ENCODE data around the gene SLC22A2.
"Not testable (repeated sequence)": the region's sequence is repeated elsewhere in the genome, so short reads cannot be mapped to it uniquely, and the experiment has no call there.

Gene SLC22A2
- 0 to 0.37 (median 0) reads per million in 4 experiments for total RNA-seq

- DNase-seq: no peak
Observed at GRCh38 chr6:160258346-160259142, at the start of gene SLC22A2. Gene SLC22A2, minus strand, starts transcription at chr6:160258821. Its CDS starts 64 bp downstream, at chr6:160258757.

GRCh38 chr6:160305926-160306713 is 47.5 kb upstream of the SLC22A2 start:
- DNase-seq: no peak

GRCh38 chr6:160303806-160304205 is 45.2 kb upstream of the SLC22A2 start:
- DNase-seq: no peak

GRCh38 chr6:160302431-160303082 is 43.9 kb upstream of the SLC22A2 start:
- not testable (repeated sequence) for DNase-seq

- no peak for DNase-seq
Observed at GRCh38 chr6:160301339-160301738, 42.7 kb upstream of the SLC22A2 start.

GRCh38 chr6:160300076-160300695 is 41.6 kb upstream of the SLC22A2 start:
- no peak for DNase-seq

DNA sequence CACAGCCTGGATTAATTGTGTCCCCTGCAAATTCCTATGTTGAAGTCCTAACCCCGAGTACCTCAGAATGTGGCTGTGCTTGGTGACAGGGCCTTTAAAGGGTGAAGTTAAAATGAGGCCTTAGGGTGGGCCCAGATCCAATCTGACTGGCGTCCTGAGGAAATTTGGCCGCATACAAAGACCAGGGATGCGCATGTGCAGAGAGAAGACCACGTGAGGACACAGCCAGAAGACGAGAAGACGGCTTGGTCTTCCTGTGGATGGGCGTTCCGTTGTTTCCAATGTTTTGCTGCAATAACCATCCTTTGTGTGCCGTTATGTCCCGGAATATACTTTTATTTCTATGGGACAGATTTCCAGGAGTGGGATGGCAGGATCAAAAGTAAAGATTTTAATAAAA is 40.9 kb upstream of the SLC22A2 start:
- DNase-seq: no peak

DNA sequence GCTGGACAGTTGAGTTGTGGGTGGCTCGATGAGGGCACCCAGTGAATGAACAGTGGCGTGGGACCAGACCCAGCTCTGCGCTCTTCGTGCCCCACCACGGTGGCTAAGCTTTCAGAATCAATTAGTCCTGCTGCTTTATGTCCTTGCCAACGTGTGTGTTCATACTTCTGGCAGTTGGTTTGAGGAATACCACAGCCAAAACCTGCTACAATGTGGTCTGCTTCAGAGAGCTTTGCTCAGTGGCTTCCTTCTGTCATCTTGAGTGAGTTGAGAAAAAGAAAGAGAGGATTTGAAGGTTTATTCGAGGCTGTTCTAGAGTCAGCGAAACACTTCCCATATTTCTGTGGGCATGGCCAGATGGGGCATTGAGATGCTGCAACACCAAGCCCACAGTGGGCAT is 39.5 kb upstream of the SLC22A2 start:
- no peak for DNase-seq

DNA sequence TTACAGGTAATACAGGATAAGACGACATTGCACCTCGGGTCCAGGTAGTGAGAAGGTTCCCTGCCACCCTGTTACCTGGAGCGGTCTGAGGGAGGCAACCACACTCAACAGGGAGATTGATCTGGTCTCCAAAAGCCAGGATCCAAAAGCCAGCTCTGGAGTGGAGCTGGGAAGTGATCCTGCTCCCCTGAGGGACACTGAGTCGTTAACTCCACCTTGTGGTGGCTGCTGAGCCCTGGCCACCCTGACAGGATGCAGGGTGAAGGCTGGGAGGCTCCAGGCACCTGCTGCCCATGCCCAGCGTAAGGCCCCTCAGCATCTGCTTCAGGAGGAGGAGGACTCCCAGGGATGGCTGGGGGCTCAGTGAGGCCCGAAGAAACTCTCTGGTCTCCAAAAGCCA is 38.7 kb upstream of the SLC22A2 start:
- DNase-seq: no peak

DNA sequence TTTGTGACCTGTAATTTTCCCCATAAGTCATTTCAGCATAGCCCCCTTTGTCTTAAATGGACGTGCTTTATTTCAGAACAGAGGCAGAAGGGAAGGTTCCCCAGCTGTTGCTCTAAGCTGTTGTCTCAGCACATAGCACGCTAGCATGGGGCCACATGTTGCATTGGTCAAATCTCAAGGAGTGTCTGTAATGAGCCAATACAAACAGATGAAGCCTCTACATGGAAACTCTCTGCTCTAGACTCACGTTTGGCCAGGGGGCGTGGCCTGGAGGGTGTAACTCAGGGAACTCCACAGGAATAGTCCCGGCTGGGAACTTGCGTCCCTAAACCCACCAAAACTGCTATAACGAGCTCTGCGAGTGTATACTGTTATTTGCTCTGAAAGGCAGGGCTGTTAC is 35.2 kb upstream of the SLC22A2 start:
- no peak for DNase-seq

- no peak for DNase-seq
Observed at GRCh38 chr6:160285541-160286105, 27.0 kb upstream of the SLC22A2 start.

GRCh38 chr6:160284575-160284974 is 26.0 kb upstream of the SLC22A2 start:
- DNase-seq: no peak

DNA sequence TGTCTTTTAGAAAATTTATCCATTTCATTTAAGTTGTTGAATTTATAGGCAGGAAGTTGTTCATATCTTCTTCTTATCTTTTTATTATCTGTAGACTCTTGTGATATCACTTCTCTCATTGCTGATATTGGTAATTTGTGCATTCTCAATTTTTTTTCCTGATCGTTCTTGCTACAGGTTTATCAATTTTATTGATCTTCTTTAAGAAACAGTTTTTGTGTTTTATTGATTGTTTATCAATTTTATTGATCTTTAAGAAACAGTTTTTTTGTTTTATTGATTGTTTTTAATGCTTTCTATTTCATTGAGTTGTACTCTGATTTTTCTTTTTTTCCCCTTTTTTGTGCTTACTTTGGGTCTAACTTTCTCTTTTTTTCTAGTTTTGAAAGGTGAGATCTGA is 23.8 kb upstream of the SLC22A2 start:
- DNase-seq: no peak

GRCh38 chr6:160279850-160280249 is 21.2 kb upstream of the SLC22A2 start:
- no peak for DNase-seq

- no peak for DNase-seq
Observed at GRCh38 chr6:160278786-160279310, 20.2 kb upstream of the SLC22A2 start.

GRCh38 chr6:160278311-160278710 is 19.7 kb upstream of the SLC22A2 start:
- no peak for DNase-seq

GRCh38 chr6:160277546-160277945 is 18.9 kb upstream of the SLC22A2 start:
- DNase-seq: no peak

- DNase-seq: no peak
Observed at GRCh38 chr6:160277144-160277543, 18.5 kb upstream of the SLC22A2 start.

DNA sequence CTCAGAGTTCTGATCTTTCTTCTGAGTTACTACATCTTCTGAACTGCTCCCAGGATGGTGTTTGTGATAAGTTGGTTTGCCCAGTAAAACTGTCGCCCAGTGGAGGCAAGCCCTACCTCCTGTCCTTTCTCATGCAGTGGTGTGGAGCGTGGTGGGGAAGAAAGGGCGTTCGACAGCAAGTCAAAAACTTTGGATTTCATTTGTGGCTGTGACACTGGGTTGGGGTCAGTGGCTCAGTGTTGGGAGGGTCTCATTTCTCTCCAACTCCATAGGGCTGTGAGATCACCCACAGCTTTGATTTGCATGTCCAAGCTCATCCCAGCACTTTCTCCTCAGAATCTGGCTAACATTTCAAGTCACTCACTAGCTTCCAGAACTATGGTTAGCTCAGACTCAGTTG is 17.5 kb upstream of the SLC22A2 start:
- no peak for DNase-seq

- no peak for DNase-seq
Observed at GRCh38 chr6:160275511-160276003, 16.9 kb upstream of the SLC22A2 start.

DNA sequence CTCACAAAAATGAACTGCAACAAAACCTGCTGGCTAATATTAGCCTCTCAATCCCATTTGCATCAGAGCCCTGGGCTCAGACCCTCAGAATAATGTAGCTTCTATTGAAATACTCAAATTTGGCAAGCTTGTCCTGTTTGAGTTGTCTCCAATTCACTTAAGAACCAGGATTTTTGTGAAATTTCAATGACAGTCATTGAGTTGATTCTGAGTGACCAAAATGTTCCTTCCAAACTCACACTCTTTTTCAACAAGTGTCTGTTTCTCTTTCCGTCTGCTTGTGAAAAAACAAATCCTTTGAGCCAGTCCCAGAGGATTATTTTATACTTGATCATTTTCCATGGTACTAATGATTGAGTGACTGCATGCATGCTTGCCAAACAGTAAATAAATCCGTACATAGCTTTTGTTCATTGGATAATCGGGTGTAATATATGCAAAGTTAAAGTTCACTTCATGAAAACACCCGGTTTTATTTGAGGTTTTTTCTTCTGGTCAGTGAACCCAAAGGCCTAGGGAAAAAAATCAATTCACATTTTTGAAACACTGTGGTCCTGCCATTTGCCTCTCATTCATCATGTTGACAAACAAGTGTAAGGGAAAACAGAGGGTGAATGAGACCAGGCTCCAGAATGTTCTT is 16.4 kb upstream of the SLC22A2 start:
- no peak for DNase-seq

DNA sequence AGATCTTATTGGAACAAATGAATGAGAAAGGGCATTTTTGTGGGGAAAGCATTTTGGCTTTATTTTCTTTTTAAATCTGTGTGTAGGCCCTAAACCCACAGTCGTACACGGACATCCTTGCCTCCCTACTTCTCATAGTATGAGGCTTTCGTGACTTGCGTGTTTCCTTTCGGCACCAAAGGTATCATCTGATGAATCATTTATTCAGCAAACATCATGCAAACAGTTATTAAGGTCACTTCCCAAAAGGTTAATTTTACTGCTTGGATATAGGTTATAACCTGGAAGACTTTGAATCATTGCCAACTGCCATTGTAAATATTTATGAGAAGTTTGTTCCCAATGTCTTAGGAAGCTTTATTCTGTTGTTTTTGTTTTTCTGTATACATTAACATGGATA is 15.1 kb upstream of the SLC22A2 start:
- DNase-seq: no peak
